Lung (tissue), 12 donors: ENCODE measurements around the gene CWC22. TPM values are rescaled to one million over a fixed set of nuclear protein-coding genes. Genes with fewer than 3 reads are reported as not detected.
A peak's percentile ranks its signal among the peaks of the same experiment; 100 is the strongest.
"Not testable (repeated sequence)": the region's sequence is repeated elsewhere in the genome, so short reads cannot be mapped to it uniquely, and the experiment has no call there.

Source experiments
- ATAC-seq: fragments of 200-7000 bp; cut with Tn5 transposase; one replicate; pipeline ENCODE4 v1.9.1; 2020; ENCODE audit warnings: moderate number of reproducible peaks; ENCODE audit not compliant: insufficient read depth, low FRiP score
- DNase-seq, 3 donors: peaks; one replicate each; pipeline ENCODE4 v3.0.0-alpha.2; 2013 to 2017
- H3K27ac ChIP-seq, 2 donors: one replicate each; pipeline ENCODE4 v1.5.1; 2013; ENCODE audit warnings: mild to moderate bottlenecking in 2 of 2, moderate library complexity in 2 of 2, control low read depth in 1 of 2, inconsistent platforms in 1 of 2, low read depth in 1 of 2, low read length in 1 of 2
- H3K27me3 ChIP-seq, 3 donors: one replicate each; pipeline ENCODE4 v1.5.1; 2013; ENCODE audit warnings: low read length in 2 of 3; ENCODE audit not compliant: control insufficient read depth in 3 of 3, insufficient read depth in 3 of 3
- H3K36me3 ChIP-seq, 4 donors: one replicate each; pipeline ENCODE4 v1.5.1; 2013; ENCODE audit warnings: low read length in 4 of 4, mild to moderate bottlenecking in 1 of 4, moderate library complexity in 1 of 4; ENCODE audit not compliant: control insufficient read depth in 4 of 4, insufficient read depth in 4 of 4
- H3K4me1 ChIP-seq, 5 donors: one replicate each; pipeline ENCODE4 v1.5.1; 2013; ENCODE audit warnings: low read length in 5 of 5, mild to moderate bottlenecking in 2 of 5, moderate library complexity in 1 of 5; ENCODE audit not compliant: control insufficient read depth in 5 of 5, insufficient read depth in 5 of 5
- H3K4me3 ChIP-seq: one replicate; pipeline ENCODE4 v1.5.1; 2013; ENCODE audit warnings: mild to moderate bottlenecking, control low read depth, moderate library complexity
- H3K9ac ChIP-seq, 2 donors: one replicate each; pipeline ENCODE4 v1.5.1; 2013; ENCODE audit warnings: low read length in 2 of 2, control low read depth in 1 of 2; ENCODE audit not compliant: insufficient read depth in 1 of 2
- H3K9me3 ChIP-seq, 4 donors: one replicate each; pipeline ENCODE4 v1.5.1; 2013; ENCODE audit warnings: low read length in 3 of 4, mild to moderate bottlenecking in 1 of 4, moderate library complexity in 1 of 4; ENCODE audit not compliant: control insufficient read depth in 4 of 4, insufficient read depth in 3 of 4
- WGBS, 2 donors: extraction: QIAGEN DNeasy Blood & Tissue Kit; methylation state at CpG; one replicate each; pipeline ENCODE4 v1.1.7; 2013; 5-methylcytosine and 5-hydroxymethylcytosine counted together
- polyA plus RNA-seq, 2 donors: library from polyadenylated mRNA; stranded (reverse); fragments of 200-250 nt; gene quantifications; one replicate each; pipeline ENCODE4 v1.2.1, GENCODE V29; 2013
- total RNA-seq, 2 donors: library from RNA; depleted of rRNA in 1 of 2; stranded (reverse); fragments of >200 nt in 1 of 2; gene quantifications; one replicate each; pipeline ENCODE4 v1.2.1, GENCODE V29; 2014 to 2021
- TF ChIP-seq, protein P1 (sequence below): IDR thresholded peaks from 2 replicates; pipeline ENCODE4 v1.5.1; 2012; ENCODE audit warnings: mild to moderate bottlenecking; ENCODE audit errors: control extremely low read depth, extremely low read depth
- donor health status: control.
- donor health status: control.
- donor health status: Bipolar disorder and iron deficiency.
- donor health status: healthy.
- donor health status: DM: yes; HTN: yes; CAD: no.

Gene CWC22
- total and polyA plus RNA-seq, 4 donors = 8.7 to 28.9 (median 12.4) TPM

DNA sequence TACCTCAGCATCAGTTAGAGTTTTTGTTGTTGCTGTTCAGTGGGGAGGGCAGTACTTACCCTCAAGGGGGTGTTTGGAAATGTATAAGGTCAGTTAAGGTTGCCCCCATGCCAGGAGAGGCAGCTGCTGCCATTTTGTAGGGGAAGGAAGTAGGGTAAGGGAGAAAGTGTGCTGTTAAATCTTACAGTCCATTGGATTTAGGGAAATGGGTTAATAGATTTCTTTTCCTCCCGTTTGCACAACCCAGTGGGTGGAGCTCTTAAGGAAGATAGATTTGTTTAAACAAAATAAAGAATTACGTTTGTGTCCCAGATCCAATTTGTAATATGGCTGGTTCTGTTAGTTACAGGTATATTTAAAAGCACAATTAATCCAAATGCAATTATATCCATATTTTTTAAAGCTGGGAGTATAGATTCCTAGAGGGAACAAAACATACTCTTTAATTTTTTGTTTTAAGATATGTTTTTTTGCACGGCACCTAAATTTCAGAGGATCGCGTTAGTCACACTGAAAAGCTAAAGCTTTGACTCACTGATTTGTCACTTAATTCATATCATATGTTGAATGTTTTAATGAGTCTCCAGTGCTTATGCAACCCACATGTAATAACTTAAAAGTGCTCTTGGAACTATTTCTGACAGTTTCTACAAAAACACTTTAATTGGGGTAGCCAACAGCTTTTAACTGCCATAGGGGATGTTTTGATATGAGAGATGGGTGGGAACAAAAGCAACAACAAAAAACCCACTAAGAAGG lies 9.0 kb upstream of the CWC22 start:
- DNase-seq = peak in 1 of 3 donors; percentile 7
- no peak overlapping the region for H3K27ac ChIP-seq
- no peak for ATAC-seq
- no peaks in the 10 kb centered on the region for H3K36me3 ChIP-seq
- H3K9me3 ChIP-seq = no peaks in the 10 kb centered on the region
- no peak overlapping the region for H3K4me3 ChIP-seq
- H3K27me3 ChIP-seq = no peaks in the 10 kb centered on the region
- H3K9ac ChIP-seq = no peak overlapping the region
- 64 to 78% methylated on average over 5 of the region's 5 CpGs for WGBS, 2 donors
- TF ChIP-seq, protein P1, sequence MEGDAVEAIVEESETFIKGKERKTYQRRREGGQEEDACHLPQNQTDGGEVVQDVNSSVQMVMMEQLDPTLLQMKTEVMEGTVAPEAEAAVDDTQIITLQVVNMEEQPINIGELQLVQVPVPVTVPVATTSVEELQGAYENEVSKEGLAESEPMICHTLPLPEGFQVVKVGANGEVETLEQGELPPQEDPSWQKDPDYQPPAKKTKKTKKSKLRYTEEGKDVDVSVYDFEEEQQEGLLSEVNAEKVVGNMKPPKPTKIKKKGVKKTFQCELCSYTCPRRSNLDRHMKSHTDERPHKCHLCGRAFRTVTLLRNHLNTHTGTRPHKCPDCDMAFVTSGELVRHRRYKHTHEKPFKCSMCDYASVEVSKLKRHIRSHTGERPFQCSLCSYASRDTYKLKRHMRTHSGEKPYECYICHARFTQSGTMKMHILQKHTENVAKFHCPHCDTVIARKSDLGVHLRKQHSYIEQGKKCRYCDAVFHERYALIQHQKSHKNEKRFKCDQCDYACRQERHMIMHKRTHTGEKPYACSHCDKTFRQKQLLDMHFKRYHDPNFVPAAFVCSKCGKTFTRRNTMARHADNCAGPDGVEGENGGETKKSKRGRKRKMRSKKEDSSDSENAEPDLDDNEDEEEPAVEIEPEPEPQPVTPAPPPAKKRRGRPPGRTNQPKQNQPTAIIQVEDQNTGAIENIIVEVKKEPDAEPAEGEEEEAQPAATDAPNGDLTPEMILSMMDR = no peak
- peaks cover 0 to 21% (median 0%) of the 10 kb centered on the region in 5 donors for H3K4me1 ChIP-seq

DNA sequence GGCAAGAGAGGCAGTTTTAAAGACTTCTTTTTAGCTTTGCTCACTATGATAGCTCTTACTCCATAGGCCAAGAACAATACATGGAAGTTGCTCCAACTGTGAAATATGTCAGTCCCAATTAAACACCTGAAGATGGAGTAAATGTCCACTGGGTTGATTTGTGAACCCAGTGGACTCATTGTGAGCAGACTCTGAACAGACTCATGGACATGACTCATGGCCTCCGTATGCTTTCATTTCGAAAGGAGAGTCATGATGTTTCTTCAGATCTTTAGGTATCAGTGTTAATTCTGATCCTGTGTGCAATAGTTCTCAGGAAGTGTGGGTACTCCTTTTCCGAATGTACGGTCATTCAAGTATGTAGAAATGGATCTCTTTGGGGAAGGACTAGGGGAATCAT lies 5.4 kb upstream of the CWC22 start:
- TF ChIP-seq, protein P1 = no peak
- Histone ChIP-seq H3K27me3 (no peaks in the 10 kb centered on the region), H3K4me3 (no peak overlapping the region), H3K36me3 (no peaks in the 10 kb centered on the region), H3K27ac (no peak overlapping the region), H3K9me3 (no peaks in the 10 kb centered on the region), H3K9ac (no peak overlapping the region), H3K4me1 (peaks cover 0 to 15% (median 0%) of the 10 kb centered on the region in 5 donors)
- WGBS, 2 donors = 85 to 89% methylated on average over 4 of the region's 4 CpGs
- DNase-seq (no peak), ATAC-seq (no peak)

DNA sequence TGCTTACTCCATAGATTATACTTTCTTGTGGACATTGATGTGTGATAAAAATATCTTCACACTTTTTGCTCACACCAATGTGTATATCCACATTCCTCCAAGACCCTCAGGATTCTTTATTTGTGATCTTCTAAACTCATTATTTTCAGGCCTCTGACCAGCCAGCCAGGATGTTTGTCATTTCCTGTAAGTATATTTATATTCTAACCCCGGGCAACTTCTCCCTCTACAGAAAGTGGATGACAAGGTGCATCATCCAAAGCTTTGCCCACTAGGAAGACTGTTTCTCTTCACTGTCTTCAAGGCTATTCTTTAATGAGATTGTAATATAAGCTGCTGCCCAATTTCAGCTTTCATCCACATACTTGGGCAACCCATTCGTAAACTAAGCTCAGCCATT lies 3.6 kb upstream of the CWC22 start:
- Histone ChIP-seq H3K27ac (no peak overlapping the region), H3K4me3 (no peak overlapping the region), H3K9me3 (no peaks in the 10 kb centered on the region), H3K36me3 (peaks cover 0 to 6% (median 0%) of the 10 kb centered on the region in 4 donors), H3K27me3 (no peaks in the 10 kb centered on the region), H3K9ac (no peak overlapping the region), H3K4me1 (peaks cover 0 to 7% (median 0%) of the 10 kb centered on the region in 5 donors)
- TF ChIP-seq, protein P1 = no peak
- DNase-seq (no peak), ATAC-seq (no peak)
- 51 to 57% methylated on average over 2 of the region's 2 CpGs for WGBS, 2 donors

DNA sequence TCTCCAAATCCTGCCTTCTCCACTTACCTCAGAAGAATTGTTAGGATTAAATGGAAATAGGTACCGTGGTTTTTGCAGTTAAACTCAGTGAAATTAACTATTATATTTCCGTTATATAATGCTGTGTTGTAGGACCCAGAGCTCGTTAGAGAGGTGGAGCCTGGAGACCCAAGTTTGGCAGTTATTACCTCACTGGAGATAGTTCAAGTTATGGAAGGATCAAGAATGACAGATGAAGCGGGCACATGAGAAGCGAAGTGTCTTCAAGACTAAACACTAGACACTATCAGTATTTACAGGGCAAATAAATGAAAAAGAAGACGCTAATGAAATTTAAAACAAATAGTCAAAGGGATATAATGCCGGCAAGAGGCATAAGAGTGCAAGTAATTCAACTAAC lies 866 bp downstream of the CWC22 start:
- H3K27me3 ChIP-seq = no peaks in the 10 kb centered on the region
- H3K27ac ChIP-seq = no peak overlapping the region
- no peak for ATAC-seq
- peak overlapping the region; percentile 94 to 98 for H3K9ac ChIP-seq
- peaks cover 0 to 6% (median 0%) of the 10 kb centered on the region in 4 donors for H3K36me3 ChIP-seq
- H3K4me3 ChIP-seq = peak overlapping the region; percentile 83
- H3K4me1 ChIP-seq = peaks cover 0 to 16% (median 1%) of the 10 kb centered on the region in 5 donors
- WGBS, 2 donors = 6 to 8% methylated on average over 7 of the region's 7 CpGs
- TF ChIP-seq, protein P1 = no peak
- H3K9me3 ChIP-seq = no peaks in the 10 kb centered on the region
- DNase-seq = peak in 1 of 3 donors; percentile 10

DNA sequence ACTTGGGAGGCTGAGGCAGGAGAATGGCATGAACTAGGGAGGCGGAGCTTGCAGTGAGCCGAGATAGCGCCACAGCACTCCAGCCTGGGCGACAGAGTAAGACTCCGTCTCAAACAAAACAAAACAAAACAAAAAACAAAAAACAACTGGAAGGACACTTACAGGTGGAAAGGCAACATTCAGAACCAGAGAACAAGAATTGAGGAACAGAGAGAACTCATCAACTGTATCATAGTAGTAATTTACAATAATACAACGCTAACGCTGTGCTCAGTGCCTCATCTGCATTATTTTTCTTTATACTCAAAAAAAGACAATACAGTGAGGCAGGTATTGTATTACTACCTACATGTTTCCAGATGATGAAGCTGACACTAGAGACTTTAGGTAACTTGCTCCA lies 1.6 kb downstream of the CWC22 start:
- H3K27ac ChIP-seq, ATAC-seq, H3K9ac ChIP-seq, H3K9me3 ChIP-seq, H3K36me3 ChIP-seq, H3K27me3 ChIP-seq, DNase-seq, H3K4me3 ChIP-seq: not testable (repeated sequence)
- H3K4me1 ChIP-seq = peaks cover 0 to 16% (median 1%) of the 10 kb centered on the region in 5 donors
- WGBS, 2 donors = 96 to 98% methylated on average over 7 of the region's 7 CpGs
